Osteocyte (in vitro differentiated cells): ENCODE data around the gene SOBP. TPM values are rescaled to one million over a fixed set of nuclear protein-coding genes. Genes with fewer than 3 reads are reported as not detected.

Experiments used
- DNase-seq: peaks from one replicate; pipeline ENCODE4 v3.0.0; 2021; ENCODE audit warnings: mixed read lengths; ENCODE audit not compliant: unreplicated experiment; ENCODE audit errors: extremely low spot score
- H3K27ac Mint-ChIP-seq: one replicate; pipeline ENCODE4 v1.8.0; 2021; ENCODE audit warnings: mild to moderate bottlenecking, mixed read lengths; ENCODE audit not compliant: unreplicated experiment
- H3K27me3 Mint-ChIP-seq: one replicate; pipeline ENCODE4 v1.8.0; 2021; ENCODE audit warnings: mixed read lengths; ENCODE audit not compliant: unreplicated experiment
- H3K36me3 Mint-ChIP-seq: one replicate; pipeline ENCODE4 v1.8.0; 2021; ENCODE audit warnings: mixed read lengths; ENCODE audit not compliant: unreplicated experiment
- H3K4me1 Mint-ChIP-seq: one replicate; pipeline ENCODE4 v1.8.0; 2021; ENCODE audit warnings: mixed read lengths; ENCODE audit not compliant: unreplicated experiment
- H3K4me3 Mint-ChIP-seq: one replicate; pipeline ENCODE4 v1.8.0; 2021; ENCODE audit warnings: mild to moderate bottlenecking, moderate library complexity, mixed read lengths; ENCODE audit not compliant: unreplicated experiment
- H3K9me3 Mint-ChIP-seq: one replicate; pipeline ENCODE4 v1.8.0; 2021; ENCODE audit warnings: mixed read lengths; ENCODE audit not compliant: unreplicated experiment
- total RNA-seq: library from RNA; stranded (reverse); gene quantifications from 2 replicates; pipeline ENCODE4 v1.2.1, GENCODE V29; 2021
- TF ChIP-seq, protein P1 (sequence below): fragments of 200-600 bp; sonication (generic); IDR thresholded peaks from 2 replicates; pipeline ENCODE4 v1.5.0; 2021; ENCODE audit warnings: antibody characterized with exemption, mild to moderate bottlenecking, moderate library complexity

The SOBP gene
- total RNA-seq, 1 donor from 2014 or later = 7.4 TPM

DNA sequence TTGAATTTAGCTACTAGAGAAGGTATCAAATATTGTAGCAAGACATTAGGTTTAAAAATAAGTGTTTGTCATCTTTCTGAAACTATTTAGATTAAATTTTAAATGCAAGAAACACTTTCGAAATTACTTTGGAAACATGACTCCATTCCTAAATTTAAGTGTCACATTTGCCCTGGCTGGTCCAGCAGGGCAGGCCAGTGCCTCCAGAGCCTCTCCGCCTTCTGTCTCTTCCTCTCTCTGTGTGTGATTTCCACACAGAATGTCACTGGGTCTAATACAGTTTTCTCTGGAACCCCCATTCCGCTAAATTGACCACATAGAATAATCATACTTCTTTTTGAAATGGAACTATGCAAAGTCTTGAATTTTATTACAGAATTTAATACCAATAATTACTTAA, 111.5 kb downstream of the SOBP start:
- no peak overlapping the region for H3K4me3 Mint-ChIP-seq
- peaks cover 12% of the 10 kb centered on the region for H3K4me1 Mint-ChIP-seq
- no peaks in the 10 kb centered on the region for H3K36me3 Mint-ChIP-seq
- H3K27ac Mint-ChIP-seq = no peak overlapping the region
- no peaks in the 10 kb centered on the region for H3K27me3 Mint-ChIP-seq
- TF ChIP-seq, protein P1, sequence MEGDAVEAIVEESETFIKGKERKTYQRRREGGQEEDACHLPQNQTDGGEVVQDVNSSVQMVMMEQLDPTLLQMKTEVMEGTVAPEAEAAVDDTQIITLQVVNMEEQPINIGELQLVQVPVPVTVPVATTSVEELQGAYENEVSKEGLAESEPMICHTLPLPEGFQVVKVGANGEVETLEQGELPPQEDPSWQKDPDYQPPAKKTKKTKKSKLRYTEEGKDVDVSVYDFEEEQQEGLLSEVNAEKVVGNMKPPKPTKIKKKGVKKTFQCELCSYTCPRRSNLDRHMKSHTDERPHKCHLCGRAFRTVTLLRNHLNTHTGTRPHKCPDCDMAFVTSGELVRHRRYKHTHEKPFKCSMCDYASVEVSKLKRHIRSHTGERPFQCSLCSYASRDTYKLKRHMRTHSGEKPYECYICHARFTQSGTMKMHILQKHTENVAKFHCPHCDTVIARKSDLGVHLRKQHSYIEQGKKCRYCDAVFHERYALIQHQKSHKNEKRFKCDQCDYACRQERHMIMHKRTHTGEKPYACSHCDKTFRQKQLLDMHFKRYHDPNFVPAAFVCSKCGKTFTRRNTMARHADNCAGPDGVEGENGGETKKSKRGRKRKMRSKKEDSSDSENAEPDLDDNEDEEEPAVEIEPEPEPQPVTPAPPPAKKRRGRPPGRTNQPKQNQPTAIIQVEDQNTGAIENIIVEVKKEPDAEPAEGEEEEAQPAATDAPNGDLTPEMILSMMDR = no peak
- no peak for DNase-seq
- no peaks in the 10 kb centered on the region for H3K9me3 Mint-ChIP-seq

DNA sequence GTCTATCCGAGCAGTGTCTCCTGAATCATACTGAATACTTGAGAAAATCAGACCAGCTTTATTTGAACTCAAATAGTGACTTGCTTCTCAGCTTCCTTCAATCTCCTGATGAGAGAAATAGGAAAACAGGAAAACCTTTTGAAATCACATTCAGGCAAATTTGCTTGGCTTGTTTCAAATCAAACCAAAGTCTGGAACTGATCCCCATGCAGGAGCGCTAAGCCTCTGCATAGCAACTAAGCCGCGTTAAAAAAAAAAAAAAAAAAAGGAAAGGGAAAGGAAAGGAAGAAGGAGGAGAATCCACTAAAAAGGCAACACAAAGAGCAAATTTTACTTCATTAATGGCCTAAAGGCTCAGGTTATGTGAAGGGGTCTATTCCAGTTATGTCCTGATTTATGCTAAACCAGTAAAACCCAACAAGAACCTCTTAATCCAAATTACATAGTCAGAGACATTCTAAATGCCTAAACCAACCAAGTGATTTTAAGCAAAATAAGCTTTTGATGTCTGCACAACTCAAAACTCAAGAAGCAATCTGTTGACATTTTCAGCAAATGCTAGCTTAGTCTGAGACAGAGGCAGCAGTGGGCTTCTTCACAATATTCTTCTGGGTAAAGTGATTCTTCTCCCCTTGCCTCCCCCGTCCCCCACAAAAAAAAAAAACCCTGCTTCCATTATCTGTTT, 112.5 kb downstream of the SOBP start:
- H3K9me3 Mint-ChIP-seq = no peaks in the 10 kb centered on the region
- H3K36me3 Mint-ChIP-seq = no peaks in the 10 kb centered on the region
- DNase-seq = no peak
- TF ChIP-seq, protein P1 = no peak
- H3K27ac Mint-ChIP-seq = no peak overlapping the region
- no peaks in the 10 kb centered on the region for H3K27me3 Mint-ChIP-seq
- H3K4me1 Mint-ChIP-seq = peaks cover 12% of the 10 kb centered on the region
- H3K4me3 Mint-ChIP-seq = no peak overlapping the region

DNA sequence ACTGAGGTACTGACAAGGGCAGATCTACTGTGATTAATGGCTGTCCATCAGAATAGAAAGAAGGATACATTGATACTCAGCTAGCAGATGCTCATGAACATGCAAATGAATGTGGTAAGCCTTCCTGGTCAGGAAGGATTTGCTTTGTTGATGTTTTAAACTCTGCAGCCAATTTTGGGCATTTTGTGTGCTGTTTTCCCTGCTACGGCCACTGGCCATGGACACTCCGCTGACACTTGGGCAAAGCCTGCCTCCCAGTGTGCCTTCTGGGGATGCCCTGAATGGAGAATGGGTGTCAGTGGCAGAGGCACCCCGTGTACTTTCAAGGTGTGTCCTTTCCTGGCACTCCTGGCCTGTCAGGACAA, 113.1 kb downstream of the SOBP start:
- Mint-ChIP-seq H3K4me1 (peaks cover 12% of the 10 kb centered on the region), H3K9me3 (no peaks in the 10 kb centered on the region), H3K27me3 (no peaks in the 10 kb centered on the region), H3K36me3 (no peaks in the 10 kb centered on the region), H3K4me3 (no peak overlapping the region), H3K27ac (no peak overlapping the region)
- TF ChIP-seq, protein P1 = no peak
- no peak for DNase-seq

DNA sequence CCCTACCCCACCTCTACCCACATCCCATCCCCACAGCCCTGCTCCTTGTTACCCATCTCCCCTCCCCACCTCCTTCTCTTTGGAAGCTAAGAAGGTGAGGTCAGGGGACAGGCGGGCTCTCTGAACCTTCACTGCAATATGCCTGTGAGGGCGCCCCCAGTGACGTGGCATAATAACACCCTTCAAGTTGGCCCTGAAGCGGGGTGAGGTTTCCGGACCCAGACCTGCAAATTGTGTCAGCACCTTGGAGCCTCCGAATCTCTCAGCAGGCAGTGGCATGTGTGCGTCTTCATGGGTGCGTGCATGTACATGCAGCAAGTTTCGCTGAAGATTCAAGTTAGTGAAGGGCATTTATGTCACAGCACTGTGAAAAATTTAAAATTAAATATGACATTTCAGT, 114.6 kb downstream of the SOBP start:
- no peak for DNase-seq
- Mint-ChIP-seq H3K36me3 (no peaks in the 10 kb centered on the region), H3K4me1 (peaks cover 12% of the 10 kb centered on the region), H3K27ac (no peak overlapping the region), H3K27me3 (no peaks in the 10 kb centered on the region), H3K4me3 (no peak overlapping the region), H3K9me3 (no peaks in the 10 kb centered on the region)
- TF ChIP-seq, protein P1 = no peak

DNA sequence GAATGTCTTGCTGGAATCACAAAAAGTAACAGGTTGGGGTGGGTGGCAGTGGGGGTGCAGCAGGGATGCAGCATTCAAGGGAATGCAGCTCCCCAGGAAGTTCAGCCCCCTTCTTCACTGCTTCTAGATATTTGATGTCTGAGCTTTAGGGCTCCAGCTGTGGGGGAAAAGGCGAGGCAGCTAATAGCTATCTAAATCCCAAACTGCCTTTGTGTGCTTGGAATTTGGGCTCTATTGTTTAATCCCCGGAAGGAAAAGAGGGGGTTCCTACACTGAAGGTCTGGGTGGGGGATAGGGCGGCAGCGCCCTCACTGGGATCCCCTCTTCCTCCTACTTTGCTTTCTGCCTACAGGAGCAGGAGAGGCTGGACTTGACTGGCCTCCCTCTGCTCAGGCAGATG, 116.5 kb downstream of the SOBP start:
- no peaks in the 10 kb centered on the region for H3K9me3 Mint-ChIP-seq

More for the DNA sequence above, 116.5 kb downstream of the SOBP start:
- H3K27me3 Mint-ChIP-seq = no peaks in the 10 kb centered on the region
- no peak overlapping the region for H3K27ac Mint-ChIP-seq
- H3K36me3 Mint-ChIP-seq = no peaks in the 10 kb centered on the region
- no peak for DNase-seq
- TF ChIP-seq, protein P1 = no peak
- H3K4me1 Mint-ChIP-seq = peaks cover 7% of the 10 kb centered on the region
- H3K4me3 Mint-ChIP-seq = no peak overlapping the region
